Testis (tissue), 2 donors: ENCODE measurements around the gene PHF24.

ENCODE experiments used
- CTCF ChIP-seq, 3 experiments: fragments of 450-650 bp in 2 of 3; fragments of 200-600 bp in 1 of 3; sonication (generic) in 1 of 3; IDR thresholded peaks; one replicate each; pipeline ENCODE4 v1.5.1; 2016 to 2019; ENCODE audit warnings: antibody characterized with exemption in 3 of 3, mild to moderate bottlenecking in 2 of 3, moderate library complexity in 1 of 3
- POLR2A ChIP-seq: fragments of 450-650 bp; IDR thresholded peaks from one replicate; pipeline ENCODE4 v1.6.1; 2017; ENCODE audit warnings: antibody characterized with exemption, mild to moderate bottlenecking, moderate library complexity

- TF ChIP-seq CTCF (IDR thresholded peaks at IDR 0.05), result no peak
- TF ChIP-seq POLR2A, result no peak
These were observed 43.9 kb downstream of the PHF24 start for GRCh38 chr9:35001803-35002502.
